GM18861 (cell line): ENCODE data around the gene TMEM209.

Source experiments
- ATAC-seq: cut with Tn5 transposase; IDR thresholded peaks from one replicate; pipeline ENCODE4 v1.9.1; 2021; ENCODE audit not compliant: unreplicated experiment

TMEM209 gene

GRCh38 chr7:130144312-130145171 lies 60.7 kb downstream of the TMEM209 start:
- no peak for ATAC-seq

GRCh38 chr7:130143986-130144311 lies 61.3 kb downstream of the TMEM209 start:
- ATAC-seq, result no peak

GRCh38 chr7:130143334-130143732 lies 61.9 kb downstream of the TMEM209 start:
- ATAC-seq, result no peak

- no peak for ATAC-seq
Measured at GRCh38 chr7:130142654-130143333, 62.4 kb downstream of the TMEM209 start.

- ATAC-seq, result no peak
Measured at GRCh38 chr7:130141884-130142653, 63.1 kb downstream of the TMEM209 start.

GRCh38 chr7:130141161-130141883 lies 63.9 kb downstream of the TMEM209 start:
- peak; percentile 60 for ATAC-seq

GRCh38 chr7:130140551-130141160 lies 64.5 kb downstream of the TMEM209 start:
- no peak for ATAC-seq

- ATAC-seq, result no peak
Measured at GRCh38 chr7:130139193-130139960, 65.8 kb downstream of the TMEM209 start.

GRCh38 chr7:130137207-130137606 lies 68.0 kb downstream of the TMEM209 start:
- ATAC-seq, result no peak

GRCh38 chr7:130136579-130137167 lies 68.5 kb downstream of the TMEM209 start:
- ATAC-seq, result no peak

GRCh38 chr7:130135208-130136205 lies 69.7 kb downstream of the TMEM209 start:
- no peak for ATAC-seq

GRCh38 chr7:130134726-130135125 lies 70.5 kb downstream of the TMEM209 start:
- ATAC-seq, result no peak

- ATAC-seq, result no peak
Measured at GRCh38 chr7:130134106-130134636, 71.0 kb downstream of the TMEM209 start.

- no peak for ATAC-seq
Measured at GRCh38 chr7:130133029-130133782, 72.0 kb downstream of the TMEM209 start.

- no peak for ATAC-seq
Measured at GRCh38 chr7:130131964-130132875, 73.0 kb downstream of the TMEM209 start.

- no peak for ATAC-seq
Measured at GRCh38 chr7:130131191-130131834, 73.9 kb downstream of the TMEM209 start.
